NOMO-1 treated with DMSO at 0.1 percent for 48 hours (cell line): ENCODE measurements around the gene GPR171.

Experiments
- DNase-seq: peaks from one replicate; lab custom pipeline; 2025; ENCODE audit not compliant: unreplicated experiment; lab: John Stamatoyannopoulos, UW

Gene GPR171

GRCh38 chr3:151182349-151183079, 20.5 kb downstream of the GPR171 start:
- no peak for DNase-seq

- DNase-seq: no peak
These were observed 24.7 kb downstream of the GPR171 start for GRCh38 chr3:151178208-151178845.

GRCh38 chr3:151175952-151176351, 27.1 kb downstream of the GPR171 start:
- no peak for DNase-seq

GRCh38 chr3:151174351-151174750, 28.7 kb downstream of the GPR171 start:
- DNase-seq: peak; percentile 70

- DNase-seq: peak; percentile 69
These were observed 31.8 kb downstream of the GPR171 start for GRCh38 chr3:151171145-151171757.

GRCh38 chr3:151169948-151170679, 32.9 kb downstream of the GPR171 start:
- peak; percentile 97 for DNase-seq

GRCh38 chr3:151169262-151169947, 33.6 kb downstream of the GPR171 start:
- peak; percentile 98 for DNase-seq

- peak; percentile 89 for DNase-seq
These were observed 34.5 kb downstream of the GPR171 start for GRCh38 chr3:151168269-151169094.

GRCh38 chr3:151166161-151166560, 36.9 kb downstream of the GPR171 start:
- DNase-seq: no peak

GRCh38 chr3:151165226-151165625, 37.8 kb downstream of the GPR171 start:
- no peak for DNase-seq

GRCh38 chr3:151159806-151160205, 43.2 kb downstream of the GPR171 start:
- DNase-seq: no peak

GRCh38 chr3:151156618-151157216, 46.3 kb downstream of the GPR171 start:
- DNase-seq: peak; percentile 80

- DNase-seq: no peak
These were observed 47.4 kb downstream of the GPR171 start for GRCh38 chr3:151155409-151156128.

GRCh38 chr3:151154566-151154965, 48.5 kb downstream of the GPR171 start:
- DNase-seq: no peak

- DNase-seq: no peak
These were observed 50.4 kb downstream of the GPR171 start for GRCh38 chr3:151152455-151153079.
